ENCODE data around the gene ARG2. TPM values are rescaled to one million over a fixed set of nuclear protein-coding genes. Genes with fewer than 3 reads are reported as not detected.
A peak's percentile ranks its signal among the peaks of the same experiment; 100 is the strongest.

The ARG2 gene
- total RNA-seq, 1 donor from 2014 or later, result 25.9 TPM

- H3K4me3 ChIP-seq (ENCODE audit: low read depth, low read length), result peak overlapping the region; percentile 90
- no peak for DNase-seq (ENCODE audit: low read depth)
- TF ChIP-seq, protein P1, sequence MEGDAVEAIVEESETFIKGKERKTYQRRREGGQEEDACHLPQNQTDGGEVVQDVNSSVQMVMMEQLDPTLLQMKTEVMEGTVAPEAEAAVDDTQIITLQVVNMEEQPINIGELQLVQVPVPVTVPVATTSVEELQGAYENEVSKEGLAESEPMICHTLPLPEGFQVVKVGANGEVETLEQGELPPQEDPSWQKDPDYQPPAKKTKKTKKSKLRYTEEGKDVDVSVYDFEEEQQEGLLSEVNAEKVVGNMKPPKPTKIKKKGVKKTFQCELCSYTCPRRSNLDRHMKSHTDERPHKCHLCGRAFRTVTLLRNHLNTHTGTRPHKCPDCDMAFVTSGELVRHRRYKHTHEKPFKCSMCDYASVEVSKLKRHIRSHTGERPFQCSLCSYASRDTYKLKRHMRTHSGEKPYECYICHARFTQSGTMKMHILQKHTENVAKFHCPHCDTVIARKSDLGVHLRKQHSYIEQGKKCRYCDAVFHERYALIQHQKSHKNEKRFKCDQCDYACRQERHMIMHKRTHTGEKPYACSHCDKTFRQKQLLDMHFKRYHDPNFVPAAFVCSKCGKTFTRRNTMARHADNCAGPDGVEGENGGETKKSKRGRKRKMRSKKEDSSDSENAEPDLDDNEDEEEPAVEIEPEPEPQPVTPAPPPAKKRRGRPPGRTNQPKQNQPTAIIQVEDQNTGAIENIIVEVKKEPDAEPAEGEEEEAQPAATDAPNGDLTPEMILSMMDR (conservative IDR thresholded peaks at IDR 0.05; ENCODE audit: low read depth, low read length), result no peak
Observed at GRCh38 chr14:67675219-67675582, 55.5 kb downstream of the ARG2 start.

GRCh38 chr14:67679006-67679405 is 59.3 kb downstream of the ARG2 start:
- H3K4me3 ChIP-seq (ENCODE audit: low read depth, low read length), result no peak overlapping the region
- TF ChIP-seq, protein P1 (conservative IDR thresholded peaks at IDR 0.05; ENCODE audit: low read depth, low read length), result no peak
- no peak for DNase-seq (ENCODE audit: low read depth)

DNA sequence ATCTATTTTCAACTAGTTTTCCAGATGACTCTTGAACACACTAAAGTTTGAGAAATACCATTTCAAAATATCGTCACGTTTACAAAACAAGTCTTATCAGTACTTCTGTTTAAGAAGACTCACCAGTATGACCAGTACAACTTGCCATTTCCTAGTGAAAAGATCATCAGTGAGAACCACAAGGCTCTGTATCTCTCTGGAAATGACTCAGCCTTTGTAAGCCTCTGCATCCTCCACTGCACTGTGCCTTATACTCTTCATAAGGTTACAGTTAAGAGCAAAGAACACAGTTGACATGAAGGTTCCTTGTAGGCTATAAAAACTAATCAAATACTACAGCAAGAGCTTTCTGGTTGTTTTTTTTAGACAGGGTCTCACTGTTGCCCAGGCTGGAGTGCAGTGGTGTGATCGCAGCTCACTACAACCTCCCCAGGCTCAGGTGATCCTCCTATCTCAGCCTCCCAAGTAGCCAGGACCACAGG is 60.4 kb downstream of the ARG2 start:
- H3K4me3 ChIP-seq (ENCODE audit: low read depth, low read length), result no peak overlapping the region
- peak; percentile 59 for DNase-seq (ENCODE audit: low read depth)
- TF ChIP-seq, protein P1 (conservative IDR thresholded peaks at IDR 0.05; ENCODE audit: low read depth, low read length), result no peak

DNA sequence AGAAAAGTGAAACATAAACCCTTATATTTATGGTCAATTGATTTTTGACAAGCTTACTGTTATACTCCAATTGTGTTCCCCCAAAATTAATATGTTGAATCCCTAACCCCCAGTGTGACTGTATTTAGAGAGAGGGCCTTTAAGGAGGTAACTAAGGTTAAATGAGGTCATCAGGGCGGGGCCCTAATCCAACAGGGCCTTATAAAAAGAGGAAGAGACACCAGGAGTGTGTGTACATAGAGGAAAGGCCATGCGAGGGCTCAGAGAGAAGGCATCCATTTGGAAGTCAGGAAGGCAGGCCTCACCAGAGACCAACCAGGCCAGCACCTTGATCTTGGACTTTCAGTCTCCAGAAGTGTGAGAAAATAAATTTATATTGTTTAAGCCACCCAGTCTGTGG is 61.2 kb downstream of the ARG2 start:
- TF ChIP-seq, protein P1 (conservative IDR thresholded peaks at IDR 0.05; ENCODE audit: low read depth, low read length), result no peak
- no peak for DNase-seq (ENCODE audit: low read depth)
- H3K4me3 ChIP-seq (ENCODE audit: low read depth, low read length), result no peak overlapping the region

DNA sequence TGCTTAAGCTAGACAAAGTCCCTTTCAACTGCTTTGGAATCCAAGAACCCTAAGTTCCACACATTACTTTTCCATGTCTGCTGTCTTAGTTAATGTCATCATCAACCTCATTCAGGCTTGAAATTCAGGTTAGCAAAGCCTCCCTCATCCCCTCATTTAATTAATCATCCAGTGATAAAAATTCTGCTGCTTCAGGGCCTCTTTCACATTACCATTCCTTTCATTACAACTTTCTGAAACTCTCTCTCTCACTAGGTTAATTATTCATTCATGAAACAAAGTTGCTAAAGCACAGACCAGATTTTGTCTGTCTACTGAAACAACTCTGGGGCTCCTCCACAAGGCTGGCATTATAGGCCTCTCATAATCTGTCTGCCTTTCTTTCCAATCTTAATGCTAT is 64.1 kb downstream of the ARG2 start:
- TF ChIP-seq, protein P1 (conservative IDR thresholded peaks at IDR 0.05; ENCODE audit: low read depth, low read length), result peak; percentile 12
- DNase-seq (ENCODE audit: low read depth), result peak; percentile 88

DNA sequence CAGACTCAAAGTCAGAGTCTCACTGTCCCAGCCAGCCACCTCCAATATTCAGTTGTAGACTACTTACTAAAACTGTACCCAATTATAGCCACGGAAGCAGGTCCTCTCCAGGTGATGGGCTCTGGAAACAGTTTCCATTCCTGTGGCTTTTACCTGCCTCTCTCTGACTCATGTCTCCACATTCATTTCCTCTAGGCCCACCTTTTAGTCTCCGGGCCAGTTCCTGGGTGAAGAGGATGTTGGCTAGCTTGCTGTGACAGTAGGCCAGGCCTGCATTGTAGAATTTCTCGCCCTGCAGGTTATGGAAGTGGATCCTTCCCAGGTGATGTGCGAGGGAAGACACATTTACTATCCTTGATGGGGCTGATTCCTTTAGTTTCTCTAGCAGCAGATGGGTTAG is 70.3 kb downstream of the ARG2 start:
- TF ChIP-seq, protein P1 (conservative IDR thresholded peaks at IDR 0.05; ENCODE audit: low read depth, low read length), result no peak
- no peak for DNase-seq (ENCODE audit: low read depth)
- no peak overlapping the region for H3K4me3 ChIP-seq (ENCODE audit: low read depth, low read length)

More for the DNA sequence above, 64.1 kb downstream of the ARG2 start:
- no peak overlapping the region for H3K4me3 ChIP-seq (ENCODE audit: low read depth, low read length)

DNA sequence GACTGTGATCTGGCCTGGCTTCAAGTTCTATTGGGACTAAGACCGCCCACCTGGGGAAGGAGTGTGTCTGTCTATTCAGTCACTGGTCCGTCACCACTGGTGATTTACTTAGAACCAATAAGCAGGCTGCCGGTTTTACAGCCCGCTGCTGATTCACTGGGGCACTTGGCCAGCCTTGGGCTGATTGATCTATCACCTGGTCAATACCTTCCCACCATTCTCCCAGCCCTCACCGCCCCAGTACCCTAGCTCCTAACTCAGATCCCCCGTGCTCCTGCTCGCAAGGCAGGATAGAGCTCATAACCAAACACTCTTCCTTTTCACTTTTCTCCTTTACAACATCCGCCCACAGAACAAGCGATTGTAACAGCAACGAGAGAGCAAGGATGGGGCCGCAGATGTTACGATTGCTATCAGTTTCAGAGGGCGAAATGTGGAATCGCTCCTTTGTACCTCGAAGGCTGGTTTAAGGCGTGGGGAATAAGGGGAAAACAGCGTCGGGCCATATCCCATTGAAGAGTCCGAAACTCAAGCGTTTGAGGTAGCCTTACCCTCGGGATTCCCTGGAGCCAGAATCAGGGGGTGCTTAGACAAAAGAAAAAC is 75.2 kb downstream of the ARG2 start:
- H3K4me3 ChIP-seq (ENCODE audit: low read depth, low read length), result peak overlapping the region; percentile 74
- peak; percentile 88 for DNase-seq (ENCODE audit: low read depth)
- TF ChIP-seq, protein P1 (conservative IDR thresholded peaks at IDR 0.05; ENCODE audit: low read depth, low read length), result no peak
